Stimulated activated naive CD8-positive, alpha-beta T cell treated with anti-CD3 and anti-CD28 coated beads, Interleukin-15, amount 100 ng/mL, for 72 hours (primary cell): ENCODE data around the gene EVC.
A peak's percentile ranks its signal among the peaks of the same experiment; 100 is the strongest.

Experiments used
- ATAC-seq: fragments of 150-1000 bp; cut with Tn5 transposase; 2 replicates; pipeline ENCODE4 v1.10.0; 2021; ENCODE audit warnings: mild to moderate bottlenecking, moderate library complexity
- DNase-seq, 2 donors: peaks; one replicate each; pipeline ENCODE4 v3.0.0; 2021 to 2022
- H3K27ac Mint-ChIP-seq, 2 donors: one replicate each; pipeline ENCODE4 v1.8.0; 2022; ENCODE audit warnings: mild to moderate bottlenecking in 2 of 2, mixed read lengths in 2 of 2, moderate library complexity in 2 of 2
- H3K27me3 Mint-ChIP-seq: one replicate; pipeline ENCODE4 v1.8.0; 2022; ENCODE audit warnings: mixed read lengths
- H3K4me1 Mint-ChIP-seq: one replicate; pipeline ENCODE4 v1.8.0; 2022; ENCODE audit warnings: mild to moderate bottlenecking, mixed read lengths
- H3K4me3 Mint-ChIP-seq, 2 donors: one replicate each; pipeline ENCODE4 v1.8.0; 2022; ENCODE audit warnings: mild to moderate bottlenecking in 2 of 2, mixed read lengths in 2 of 2, moderate library complexity in 1 of 2
- H3K9me3 Mint-ChIP-seq, 2 donors: one replicate each; pipeline ENCODE4 v1.8.0; 2022; ENCODE audit warnings: mixed read lengths in 2 of 2

EVC gene

GRCh38 chr4:5710961-5711478 is at the start of gene EVC:
TSS of gene EVC (plus strand) at chr4:5711201. CDS start at chr4:5711381, 180 bp downstream.
- H3K4me1 Mint-ChIP-seq = peaks cover 17% of the 10 kb centered on the region
- DNase-seq = no peak

GRCh38 chr4:5661237-5661636 is 49.8 kb upstream of the EVC start:
- no peaks in the 10 kb centered on the region for H3K4me1 Mint-ChIP-seq
- H3K27me3 Mint-ChIP-seq = no peaks in the 10 kb centered on the region
- no peak overlapping the region for H3K4me3 Mint-ChIP-seq
- no peak overlapping the region for H3K27ac Mint-ChIP-seq
- peaks cover 5 to 29% of the 10 kb centered on the region in 2 donors for H3K9me3 Mint-ChIP-seq
- ATAC-seq (no peak), DNase-seq (no peak)

More at GRCh38 chr4:5710961-5711478, at the start of gene EVC:
- peak; percentile 42 for ATAC-seq
- H3K4me3 Mint-ChIP-seq = peak within 1 kb of the TSS; percentile 60 to 72
- H3K27me3 Mint-ChIP-seq = peaks cover 71% of the 10 kb centered on the region
- H3K27ac Mint-ChIP-seq = no peak within 1 kb of the TSS
- peaks cover 16 to 30% of the 10 kb centered on the region in 2 donors for H3K9me3 Mint-ChIP-seq

GRCh38 chr4:5662555-5662954 is 48.4 kb upstream of the EVC start:
- Mint-ChIP-seq H3K27me3 (no peaks in the 10 kb centered on the region), H3K4me1 (no peaks in the 10 kb centered on the region), H3K4me3 (no peak overlapping the region), H3K9me3 (peaks cover 5 to 26% of the 10 kb centered on the region in 2 donors), H3K27ac (no peak overlapping the region)
- DNase-seq (no peak), ATAC-seq (no peak)

- Mint-ChIP-seq H3K4me1 (no peaks in the 10 kb centered on the region), H3K27ac (no peak overlapping the region), H3K9me3 (peaks cover 5 to 26% of the 10 kb centered on the region in 2 donors), H3K4me3 (no peak overlapping the region), H3K27me3 (no peaks in the 10 kb centered on the region)
- peak; percentile 48 for ATAC-seq
- no peak for DNase-seq
These were observed 46.2 kb upstream of the EVC start for GRCh38 chr4:5664778-5665177.

GRCh38 chr4:5666741-5667140 is 44.3 kb upstream of the EVC start:
- Mint-ChIP-seq H3K9me3 (peaks cover 5 to 24% of the 10 kb centered on the region in 2 donors), H3K27ac (no peak overlapping the region), H3K4me3 (no peak overlapping the region), H3K27me3 (no peaks in the 10 kb centered on the region), H3K4me1 (no peaks in the 10 kb centered on the region)
- DNase-seq (no peak), ATAC-seq (no peak)

- Mint-ChIP-seq H3K27ac (no peak overlapping the region), H3K4me1 (no peaks in the 10 kb centered on the region), H3K9me3 (no peaks in the 10 kb centered on the region), H3K4me3 (no peak overlapping the region), H3K27me3 (no peaks in the 10 kb centered on the region)
- ATAC-seq (no peak), DNase-seq (no peak)
These were observed 34.2 kb upstream of the EVC start for GRCh38 chr4:5676763-5677162.

- no peaks in the 10 kb centered on the region for H3K27me3 Mint-ChIP-seq
- no peaks in the 10 kb centered on the region for H3K4me1 Mint-ChIP-seq
- ATAC-seq (no peak), DNase-seq (no peak)
- H3K4me3 Mint-ChIP-seq = no peak overlapping the region
- H3K27ac Mint-ChIP-seq = no peak overlapping the region
- H3K9me3 Mint-ChIP-seq = no peaks in the 10 kb centered on the region
These were observed 32.0 kb upstream of the EVC start for GRCh38 chr4:5678977-5679376.

- ATAC-seq (no peak), DNase-seq (no peak)
- Mint-ChIP-seq H3K27ac (no peak overlapping the region), H3K4me1 (no peaks in the 10 kb centered on the region), H3K27me3 (no peaks in the 10 kb centered on the region), H3K9me3 (no peaks in the 10 kb centered on the region), H3K4me3 (no peak overlapping the region)
These were observed 27.4 kb upstream of the EVC start for GRCh38 chr4:5683566-5683965.

- Mint-ChIP-seq H3K4me1 (no peaks in the 10 kb centered on the region), H3K9me3 (no peaks in the 10 kb centered on the region), H3K27me3 (no peaks in the 10 kb centered on the region), H3K4me3 (no peak overlapping the region), H3K27ac (no peak overlapping the region)
- no peak for DNase-seq
- no peak for ATAC-seq
These were observed 25.7 kb upstream of the EVC start for GRCh38 chr4:5685296-5685695.

- Mint-ChIP-seq H3K27ac (no peak overlapping the region), H3K4me3 (no peak overlapping the region), H3K9me3 (no peaks in the 10 kb centered on the region), H3K27me3 (no peaks in the 10 kb centered on the region), H3K4me1 (no peaks in the 10 kb centered on the region)
- ATAC-seq = no peak
- DNase-seq = no peak
These were observed 24.7 kb upstream of the EVC start for GRCh38 chr4:5686338-5686737.

- Mint-ChIP-seq H3K9me3 (no peaks in the 10 kb centered on the region), H3K4me3 (no peak overlapping the region), H3K27me3 (no peaks in the 10 kb centered on the region), H3K4me1 (no peaks in the 10 kb centered on the region), H3K27ac (no peak overlapping the region)
- DNase-seq (no peak), ATAC-seq (no peak)
These were observed 21.9 kb upstream of the EVC start for GRCh38 chr4:5689065-5689464.

- Mint-ChIP-seq H3K4me3 (no peak overlapping the region), H3K4me1 (no peaks in the 10 kb centered on the region), H3K27ac (no peak overlapping the region), H3K9me3 (no peaks in the 10 kb centered on the region), H3K27me3 (no peaks in the 10 kb centered on the region)
- ATAC-seq = no peak
- DNase-seq = no peak
These were observed 19.4 kb upstream of the EVC start for GRCh38 chr4:5691491-5692132.

GRCh38 chr4:5693871-5694270 is 17.1 kb upstream of the EVC start:
- no peak overlapping the region for H3K27ac Mint-ChIP-seq
- no peak for DNase-seq
- no peaks in the 10 kb centered on the region for H3K27me3 Mint-ChIP-seq
- no peak for ATAC-seq
- H3K4me3 Mint-ChIP-seq = no peak overlapping the region
- H3K9me3 Mint-ChIP-seq = no peaks in the 10 kb centered on the region
- H3K4me1 Mint-ChIP-seq = no peaks in the 10 kb centered on the region

GRCh38 chr4:5696341-5696740 is 14.7 kb upstream of the EVC start:
- no peak overlapping the region for H3K4me3 Mint-ChIP-seq
- DNase-seq = no peak
- ATAC-seq = peak; percentile 33
- H3K27ac Mint-ChIP-seq = no peak overlapping the region
- H3K4me1 Mint-ChIP-seq = no peaks in the 10 kb centered on the region
- peaks cover 6 to 9% of the 10 kb centered on the region in 2 donors for H3K9me3 Mint-ChIP-seq
- peaks cover 9% of the 10 kb centered on the region for H3K27me3 Mint-ChIP-seq

- no peak overlapping the region for H3K4me3 Mint-ChIP-seq
- ATAC-seq (no peak), DNase-seq (no peak)
- H3K9me3 Mint-ChIP-seq = peaks cover 24 to 36% of the 10 kb centered on the region in 2 donors
- no peak overlapping the region for H3K27ac Mint-ChIP-seq
- peaks cover 32% of the 10 kb centered on the region for H3K27me3 Mint-ChIP-seq
- no peaks in the 10 kb centered on the region for H3K4me1 Mint-ChIP-seq
These were observed 10.5 kb upstream of the EVC start for GRCh38 chr4:5700459-5700858.

GRCh38 chr4:5701971-5702370 is 9.0 kb upstream of the EVC start:
- H3K4me1 Mint-ChIP-seq = peaks cover 1% of the 10 kb centered on the region
- H3K9me3 Mint-ChIP-seq = peaks cover 24 to 36% of the 10 kb centered on the region in 2 donors
- H3K4me3 Mint-ChIP-seq = no peak overlapping the region
- peaks cover 39% of the 10 kb centered on the region for H3K27me3 Mint-ChIP-seq
- H3K27ac Mint-ChIP-seq = peak overlapping the region in 1 of 2 donors; percentile 38
- no peak for DNase-seq
- ATAC-seq = no peak

GRCh38 chr4:5703831-5704230 is 7.2 kb upstream of the EVC start:
- ATAC-seq = no peak

More at GRCh38 chr4:5703831-5704230, 7.2 kb upstream of the EVC start:
- peaks cover 24 to 36% of the 10 kb centered on the region in 2 donors for H3K9me3 Mint-ChIP-seq
- peaks cover 57% of the 10 kb centered on the region for H3K27me3 Mint-ChIP-seq
- peak overlapping the region in 1 of 2 donors; percentile 23 for H3K27ac Mint-ChIP-seq
- H3K4me3 Mint-ChIP-seq = no peak overlapping the region
- peaks cover 10% of the 10 kb centered on the region for H3K4me1 Mint-ChIP-seq
- no peak for DNase-seq
